Measurements from ENCODE around the gene CSNK2B. TPM values are rescaled to one million over a fixed set of nuclear protein-coding genes. Genes with fewer than 3 reads are reported as not detected.
"Not testable (repeated sequence)": the region's sequence is repeated elsewhere in the genome, so short reads cannot be mapped to it uniquely, and the experiment has no call there.

CSNK2B gene
- total and polyA plus RNA-seq, 11 donors: 111 to 323 (median 124) TPM

DNA sequence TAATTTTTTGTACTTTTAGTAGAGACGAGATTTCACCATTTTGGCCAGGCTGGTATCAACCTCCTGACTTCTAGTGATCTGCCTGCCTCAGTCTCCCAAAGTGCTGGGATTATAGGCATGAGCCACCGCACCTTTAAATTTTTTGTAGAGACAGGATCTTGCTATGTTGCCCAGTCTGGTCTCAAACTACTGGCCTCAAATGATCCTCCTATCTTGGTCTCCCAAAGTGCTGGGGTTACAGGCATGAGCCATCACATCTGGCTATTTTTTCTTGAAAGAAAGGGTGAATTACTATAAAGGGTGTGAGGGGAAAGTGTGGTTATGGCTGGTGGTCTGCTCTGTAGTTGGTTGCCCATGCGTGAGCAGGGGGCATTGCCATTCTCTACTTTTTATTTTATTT, 42.3 kb downstream of the CSNK2B start:
- no peak for TF ChIP-seq POLR2A (IDR thresholded peaks at IDR 0.05)
- TF ChIP-seq, protein P1, sequence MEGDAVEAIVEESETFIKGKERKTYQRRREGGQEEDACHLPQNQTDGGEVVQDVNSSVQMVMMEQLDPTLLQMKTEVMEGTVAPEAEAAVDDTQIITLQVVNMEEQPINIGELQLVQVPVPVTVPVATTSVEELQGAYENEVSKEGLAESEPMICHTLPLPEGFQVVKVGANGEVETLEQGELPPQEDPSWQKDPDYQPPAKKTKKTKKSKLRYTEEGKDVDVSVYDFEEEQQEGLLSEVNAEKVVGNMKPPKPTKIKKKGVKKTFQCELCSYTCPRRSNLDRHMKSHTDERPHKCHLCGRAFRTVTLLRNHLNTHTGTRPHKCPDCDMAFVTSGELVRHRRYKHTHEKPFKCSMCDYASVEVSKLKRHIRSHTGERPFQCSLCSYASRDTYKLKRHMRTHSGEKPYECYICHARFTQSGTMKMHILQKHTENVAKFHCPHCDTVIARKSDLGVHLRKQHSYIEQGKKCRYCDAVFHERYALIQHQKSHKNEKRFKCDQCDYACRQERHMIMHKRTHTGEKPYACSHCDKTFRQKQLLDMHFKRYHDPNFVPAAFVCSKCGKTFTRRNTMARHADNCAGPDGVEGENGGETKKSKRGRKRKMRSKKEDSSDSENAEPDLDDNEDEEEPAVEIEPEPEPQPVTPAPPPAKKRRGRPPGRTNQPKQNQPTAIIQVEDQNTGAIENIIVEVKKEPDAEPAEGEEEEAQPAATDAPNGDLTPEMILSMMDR (IDR thresholded peaks at IDR 0.05): no peak
- Histone ChIP-seq H3K36me3 (no peaks in the 10 kb centered on the region), H3K27me3 (no peaks in the 10 kb centered on the region), H3K4me3 (no peak overlapping the region), H3K27ac (no peak overlapping the region), H3K9me3 (no peaks in the 10 kb centered on the region), H3K4me1 (peaks cover 0 to 16% (median 5%) of the 10 kb centered on the region in 12 donors)
- intact Hi-C loops (cut with DNase I): no loop called here
- no peak for ATAC-seq
- DNase-seq: no peak
- WGBS, 4 donors: 96 to 98% (median 97%) methylated on average over 3 of the region's 3 CpGs

DNA sequence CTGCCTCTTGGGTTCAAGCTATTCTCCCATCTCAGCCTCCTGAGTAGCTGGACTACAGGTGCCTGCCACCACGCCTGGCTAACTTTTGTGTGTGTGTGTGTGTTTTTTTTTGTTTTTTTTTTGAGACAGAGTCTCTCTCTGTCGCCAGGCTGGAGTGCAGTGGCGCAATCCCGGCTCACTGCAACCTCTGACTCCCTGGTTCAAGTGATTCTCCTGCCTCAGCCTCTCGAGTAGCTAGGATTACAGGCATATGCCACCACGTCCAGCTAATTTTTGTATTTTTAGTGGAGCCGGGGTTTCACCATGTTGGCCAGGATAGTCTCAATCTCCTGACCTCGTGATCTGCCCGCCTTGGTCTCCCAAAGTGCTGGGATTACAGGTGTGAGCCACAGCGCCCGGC, 43.3 kb downstream of the CSNK2B start:
- H3K36me3 ChIP-seq; ATAC-seq; H3K4me3 ChIP-seq; H3K27me3 ChIP-seq; intact Hi-C loops (cut with DNase I); H3K27ac ChIP-seq; DNase-seq; H3K9me3 ChIP-seq: not testable (repeated sequence)
- WGBS, 4 donors: 90 to 93% (median 91%) methylated on average over 11 of the region's 11 CpGs
- peaks cover 0 to 11% (median 0%) of the 10 kb centered on the region in 12 donors for H3K4me1 ChIP-seq

DNA sequence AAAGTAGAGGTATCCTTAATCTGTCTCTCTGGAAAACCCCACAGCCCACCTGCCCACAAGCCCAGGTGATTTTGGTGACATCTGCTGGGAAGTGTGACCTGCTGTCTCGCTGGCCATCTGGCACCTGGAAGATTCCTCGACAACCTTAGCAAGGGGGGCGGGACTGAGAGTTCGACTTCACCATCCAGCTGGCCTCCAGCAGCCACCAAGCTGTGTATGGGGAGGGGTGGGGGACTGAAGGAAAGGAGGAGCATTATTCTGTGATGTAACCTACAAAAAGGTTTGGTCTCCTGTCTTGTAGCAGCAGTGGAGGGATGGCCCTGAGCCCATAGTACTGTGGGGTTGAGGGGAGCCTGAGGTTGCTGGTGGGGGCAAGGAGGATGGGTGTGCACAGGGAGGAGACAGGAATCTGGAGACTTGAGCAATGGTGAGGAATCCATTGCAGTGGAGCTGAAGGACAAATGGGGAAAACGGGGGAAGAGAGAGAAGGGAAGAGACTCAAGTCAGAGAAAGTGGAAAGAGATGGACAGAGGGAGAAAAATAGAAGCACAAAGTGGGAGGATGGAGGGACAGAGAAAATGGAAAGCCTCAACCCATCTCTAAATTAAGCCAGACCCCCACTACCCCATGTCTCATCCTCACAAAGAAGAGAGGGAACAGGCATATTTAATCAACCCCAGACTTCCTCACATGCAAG, 44.8 kb downstream of the CSNK2B start:
- Histone ChIP-seq H3K9me3 (no peaks in the 10 kb centered on the region), H3K36me3 (no peaks in the 10 kb centered on the region), H3K4me3 (no peak overlapping the region), H3K27ac (no peak overlapping the region), H3K27me3 (no peaks in the 10 kb centered on the region), H3K4me1 (peaks cover 0 to 11% (median 0%) of the 10 kb centered on the region in 12 donors)
- TF ChIP-seq POLR2A (IDR thresholded peaks at IDR 0.05): no peak
- TF ChIP-seq, protein P1 (IDR thresholded peaks at IDR 0.05): no peak
- WGBS, 4 donors: 53 to 63% (median 59%) methylated on average over 5 of the region's 5 CpGs
- ATAC-seq (no peak), DNase-seq (no peak)
- intact Hi-C loops (cut with DNase I): no loop called here

DNA sequence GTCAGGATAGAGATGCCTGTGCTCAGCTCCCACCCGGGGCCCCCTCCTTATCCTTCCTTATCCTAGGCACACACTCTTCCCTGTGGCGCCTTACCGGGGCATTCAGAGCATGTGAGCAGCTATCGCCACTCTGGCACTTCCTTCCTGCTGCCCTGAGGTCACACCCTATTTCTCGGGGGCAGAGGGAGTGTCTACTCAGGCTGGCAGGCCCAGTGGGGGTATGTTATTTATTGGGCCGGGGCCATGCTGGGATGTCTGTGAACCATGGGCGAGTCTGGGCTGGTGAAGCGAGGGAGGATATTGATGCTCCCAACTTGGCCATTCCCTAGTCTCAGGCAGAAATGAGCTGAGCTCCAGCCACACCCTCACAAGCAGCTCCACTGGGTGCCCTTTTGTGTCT, 45.4 kb downstream of the CSNK2B start:
- no peak for TF ChIP-seq POLR2A (IDR thresholded peaks at IDR 0.05)
- TF ChIP-seq, protein P1 (IDR thresholded peaks at IDR 0.05): no peak
- Histone ChIP-seq H3K36me3 (no peaks in the 10 kb centered on the region), H3K4me1 (peaks cover 0 to 11% (median 0%) of the 10 kb centered on the region in 12 donors), H3K4me3 (no peak overlapping the region), H3K27me3 (no peaks in the 10 kb centered on the region), H3K27ac (no peak overlapping the region), H3K9me3 (no peaks in the 10 kb centered on the region)
- ATAC-seq (peak in 2 of 4 donors; percentile 36 to 51), DNase-seq (no peak)
- intact Hi-C loops (cut with DNase I): no loop called here
- WGBS, 4 donors: 48 to 56% (median 54%) methylated on average over 8 of the region's 8 CpGs

DNA sequence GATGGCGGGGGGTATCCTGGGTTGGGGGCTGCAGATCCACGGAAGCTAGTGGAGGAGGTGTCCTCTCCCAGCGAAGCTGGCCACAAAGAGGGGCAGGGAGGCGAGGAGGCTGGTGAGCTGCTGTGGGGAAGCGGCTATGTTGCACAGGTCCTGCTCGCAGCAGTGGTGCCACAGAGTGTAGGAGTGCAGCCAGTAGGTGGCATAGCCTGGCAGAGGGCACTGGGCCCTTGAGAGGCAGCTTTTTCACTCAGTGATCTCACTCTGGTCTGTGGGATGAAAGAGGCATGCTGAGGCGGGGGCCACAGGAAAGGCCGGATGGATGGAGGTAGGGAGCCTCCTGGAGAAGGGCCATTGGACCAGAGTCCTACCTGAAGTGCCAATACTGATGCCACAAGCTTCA, 46.4 kb downstream of the CSNK2B start:
- H3K36me3 ChIP-seq: no peaks in the 10 kb centered on the region
- ATAC-seq: peak; percentile 61 to 78 (median 76)
- no peaks in the 10 kb centered on the region for H3K9me3 ChIP-seq
- no peak overlapping the region for H3K4me3 ChIP-seq
- 75 to 85% (median 81%) methylated on average over 8 of the region's 8 CpGs for WGBS, 4 donors
- H3K27me3 ChIP-seq: no peaks in the 10 kb centered on the region
- H3K27ac ChIP-seq: no peak overlapping the region
- intact Hi-C loops (cut with DNase I): no loop called here
- DNase-seq: peak in 1 of 5 donors; percentile 52
- no peak for TF ChIP-seq POLR2A (IDR thresholded peaks at IDR 0.05)
- TF ChIP-seq, protein P1 (IDR thresholded peaks at IDR 0.05): peak in 8 of 12 donors; percentile 13 to 38 (median 16)
- H3K4me1 ChIP-seq: peaks cover 0 to 11% (median 0%) of the 10 kb centered on the region in 12 donors
